SK-N-SH (cell line): ENCODE data around the gene OR52E1. TPM values are rescaled to one million over a fixed set of nuclear protein-coding genes. Genes with fewer than 3 reads are reported as not detected.

Experiments used
- CTCF ChIA-PET: fragments of 300-600, 350-600 bp; formaldehyde crosslinking; extraction: SDS; loops from one replicate; lab custom pipeline; 2021; lab: Yijun Ruan, JAX
- POLR2A ChIA-PET: fragments of 350-600 bp; sonication (Branson Sonifier 250); formaldehyde crosslinking; extraction: SDS; loops from one replicate; lab custom pipeline; 2020; ENCODE audit warnings: antibody characterized with exemption, inconsistent platforms; lab: Yijun Ruan, JAX
- DNase-seq: peaks from one replicate; pipeline ENCODE4 v3.0.0; 2012
- H2AFZ ChIP-seq: fragments of 200-600 bp; sonication (generic); 2 replicates; pipeline ENCODE4 v1.8.1; 2016; ENCODE audit warnings: antibody characterized with exemption, mild to moderate bottlenecking, low read depth
- H3F3A ChIP-seq: fragments of 200-600 bp; sonication (generic); replicated peaks from 2 replicates; pipeline ENCODE3; 2016; ENCODE audit warnings: antibody characterized with exemption, mild to moderate bottlenecking; ENCODE audit not compliant: insufficient read depth
- H3K27ac ChIP-seq, 2 experiments: fragments of 200-500 bp in 1 of 2; fragments of 200-600 bp in 1 of 2; sonication (Bioruptor generic) in 1 of 2; sonication (generic), shearing (Covaris generic) in 1 of 2; 2 replicates each; pipeline versions ENCODE4 v1.5.1 to v1.6.1; 2014 to 2016; ENCODE audit warnings: low read depth in 2 of 2, inconsistent platforms in 1 of 2, low read length in 1 of 2, mild to moderate bottlenecking in 1 of 2, mixed read lengths in 1 of 2
- H3K27me3 ChIP-seq: fragments of 200-600 bp; sonication (generic), shearing (Covaris generic); 2 replicates; pipeline ENCODE4 v1.6.1; 2016; ENCODE audit warnings: mixed run types; ENCODE audit not compliant: insufficient read depth
- H3K36me3 ChIP-seq, 2 experiments: fragments of 200-500 bp in 1 of 2; fragments of 200-600 bp in 1 of 2; sonication (Bioruptor generic) in 1 of 2; sonication (generic) in 1 of 2; replicated peaks in 1 of 2; 2 replicates each; pipeline versions ENCODE3 to v1.5.1; 2014 to 2016; ENCODE audit warnings: low read length in 1 of 2, mild to moderate bottlenecking in 1 of 2; ENCODE audit not compliant: insufficient read depth in 2 of 2, control insufficient read depth in 1 of 2
- H3K4me1 ChIP-seq, 2 experiments: fragments of 200-500 bp in 1 of 2; fragments of 200-600 bp in 1 of 2; sonication (Bioruptor generic) in 1 of 2; sonication (generic), shearing (Covaris generic) in 1 of 2; 2 replicates each; pipeline versions ENCODE4 v1.5.1 to v1.6.1; 2014 to 2016; ENCODE audit warnings: low read depth in 1 of 2, low read length in 1 of 2, mixed run types in 1 of 2; ENCODE audit not compliant: insufficient read depth in 2 of 2, control insufficient read depth in 1 of 2
- H3K4me2 ChIP-seq: fragments of 200-600 bp; sonication (generic), shearing (Covaris generic); 2 replicates; pipeline ENCODE4 v1.6.1; 2017; ENCODE audit warnings: mixed run types
- H3K4me3 ChIP-seq, 2 experiments: fragments of 200-500 bp in 1 of 2; fragments of 200-600 bp in 1 of 2; sonication (Bioruptor generic) in 1 of 2; sonication (generic), shearing (Covaris generic) in 1 of 2; 2 replicates each; pipeline versions ENCODE4 v1.5.1 to v1.8.1; 2014 to 2016; ENCODE audit warnings: low read depth in 2 of 2, inconsistent platforms in 1 of 2, low read length in 1 of 2, mild to moderate bottlenecking in 1 of 2, mixed read lengths in 1 of 2, moderate library complexity in 1 of 2
- H3K79me2 ChIP-seq: fragments of 200-600 bp; sonication (generic); 2 replicates; pipeline ENCODE4 v1.8.1; 2017; ENCODE audit warnings: mild to moderate bottlenecking; ENCODE audit not compliant: insufficient read depth
- H3K9ac ChIP-seq: fragments of 200-600 bp; sonication (generic); 2 replicates; pipeline ENCODE4 v1.6.1; 2017; ENCODE audit warnings: mixed run types
- H3K9me2 ChIP-seq: fragments of 200-600 bp; sonication (generic); 2 replicates; pipeline ENCODE4 v1.6.1; 2017; ENCODE audit warnings: mixed run types
- H3K9me3 ChIP-seq: fragments of 200-600 bp; sonication (generic); 2 replicates; pipeline ENCODE4 v1.6.1; 2017; ENCODE audit warnings: mixed run types, mild to moderate bottlenecking, moderate library complexity
- H4K20me1 ChIP-seq: fragments of 200-600 bp; sonication (generic); 2 replicates; pipeline ENCODE4 v1.6.1; 2017; ENCODE audit warnings: mild to moderate bottlenecking, mixed run types; ENCODE audit not compliant: insufficient read depth
- ELF1 ChIP-seq: IDR thresholded peaks from 2 replicates; pipeline ENCODE4 v1.4.0; 2012
- FOSL2 ChIP-seq: IDR thresholded peaks from 2 replicates; pipeline ENCODE4 v1.4.0; 2012; ENCODE audit warnings: low read depth, mild to moderate bottlenecking, moderate library complexity, borderline replicate concordance
- FOXJ3 ChIP-seq: sonication (generic); formaldehyde crosslinking; IDR thresholded peaks from 2 replicates; pipeline ENCODE4 v1.5.1; 2020; ENCODE audit warnings: mild to moderate bottlenecking, missing genetic modification reagents
- FOXM1 ChIP-seq: IDR thresholded peaks from 2 replicates; pipeline ENCODE4 v1.4.0; 2012; ENCODE audit warnings: low read depth, mild to moderate bottlenecking
- GATA2 ChIP-seq: sonication (generic); formaldehyde crosslinking; IDR thresholded peaks from 2 replicates; pipeline ENCODE4 v1.5.0; 2020; ENCODE audit warnings: mild to moderate bottlenecking, missing genetic modification reagents
- JUND ChIP-seq: IDR thresholded peaks from 2 replicates; pipeline ENCODE4 v1.4.0; 2012
- MAX ChIP-seq: IDR thresholded peaks from 2 replicates; pipeline ENCODE4 v1.4.0; 2012; ENCODE audit warnings: low read depth
- MEF2A ChIP-seq: IDR thresholded peaks from 2 replicates; pipeline ENCODE4 v1.4.0; 2012; ENCODE audit warnings: low read depth, borderline replicate concordance
- MXI1 ChIP-seq: IDR thresholded peaks from 2 replicates; pipeline ENCODE4 v1.6.1; 2012; ENCODE audit warnings: mild to moderate bottlenecking, low read depth, low read length, improper control_type of control experiment
- NRF1 ChIP-seq: IDR thresholded peaks from 2 replicates; pipeline ENCODE4 v1.6.1; 2012; ENCODE audit warnings: low read depth, mild to moderate bottlenecking, low read length
- PBX3 ChIP-seq: IDR thresholded peaks from 2 replicates; pipeline ENCODE4; 2012
- RAD21 ChIP-seq: IDR thresholded peaks from 2 replicates; pipeline ENCODE4 v1.6.1; 2012; ENCODE audit warnings: mild to moderate bottlenecking, low read length
- REST ChIP-seq: IDR thresholded peaks from 2 replicates; pipeline ENCODE4 v1.6.1; 2012; ENCODE audit warnings: mild to moderate bottlenecking, low read depth, low read length, moderate library complexity
- RXRA ChIP-seq: IDR thresholded peaks from 2 replicates; pipeline ENCODE4 v1.4.0; 2012; ENCODE audit warnings: low read depth, mild to moderate bottlenecking, borderline replicate concordance
- TCF12 ChIP-seq: IDR thresholded peaks from 2 replicates; pipeline ENCODE4 v1.4.0; 2012
- TEAD4 ChIP-seq: IDR thresholded peaks from 2 replicates; pipeline ENCODE4 v1.4.0; 2012; ENCODE audit warnings: mild to moderate bottlenecking, borderline replicate concordance; ENCODE audit not compliant: insufficient read depth
- USF2 ChIP-seq: fragments of 150-350 bp; IDR thresholded peaks from 2 replicates; pipeline ENCODE4 v1.6.1; 2017; ENCODE audit warnings: antibody characterized with exemption, low read length, low read depth, borderline replicate concordance
- YY1 ChIP-seq: IDR thresholded peaks from 2 replicates; pipeline ENCODE4 v1.4.0; 2012; ENCODE audit warnings: low read depth, mild to moderate bottlenecking
- ZBTB33 ChIP-seq: IDR thresholded peaks from 2 replicates; pipeline ENCODE4 v1.4.0; 2012; ENCODE audit warnings: low read depth, borderline replicate concordance
- WGBS: methylation state at CpG from one replicate; pipeline ENCODE4 v1.1.6; 2017; ENCODE audit warnings: low lambda C conversion rate; 5-methylcytosine and 5-hydroxymethylcytosine counted together
- polyA plus RNA-seq, 3 experiments: library from polyadenylated mRNA; depleted of rRNA; stranded (reverse); fragments of >200 nt; gene quantifications; 2 replicates each; pipeline ENCODE4 v1.2.3, GENCODE V29; 2012

The OR52E1 gene
- polyA plus RNA-seq, 1 of the 3 experiments (the other 2 are of a cell fraction) = not detected

- H3K9me2 ChIP-seq = no peaks in the 10 kb centered on the region
- H3K9me3 ChIP-seq = no peaks in the 10 kb centered on the region
- H3K36me3 ChIP-seq = no peaks in the 10 kb centered on the region
- ChIA-PET CTCF (no interaction called here), POLR2A (no interaction called here)
- H4K20me1 ChIP-seq = no peaks in the 10 kb centered on the region
- no peaks in the 10 kb centered on the region for H3K4me1 ChIP-seq
- H3K79me2 ChIP-seq = no peaks in the 10 kb centered on the region
- TF ChIP-seq YY1 (no peak), MEF2A (no peak), ELF1 (no peak), FOXM1 (no peak), TEAD4 (no peak), MAX (no peak), TCF12 (no peak)
- no peaks in the 10 kb centered on the region for H3F3A ChIP-seq
- no peak overlapping the region for H3K9ac ChIP-seq
- 3% methylated on average over 8 of the region's 8 CpGs for WGBS
- H3K4me2 ChIP-seq = no peak overlapping the region
- no peak overlapping the region for H3K4me3 ChIP-seq
- H3K27me3 ChIP-seq = no peaks in the 10 kb centered on the region
- no peak overlapping the region for H3K27ac ChIP-seq
- H2AFZ ChIP-seq = no peak overlapping the region
- no peak for DNase-seq
These were observed 23.6 kb downstream of the OR52E1 start for GRCh38 chr11:5092821-5093585.

GRCh38 chr11:5096011-5096410 lies 26.6 kb downstream of the OR52E1 start:
- Histone ChIP-seq H3K4me3 (no peak overlapping the region), H3K27ac (no peak overlapping the region), H3K79me2 (no peaks in the 10 kb centered on the region), H3K27me3 (no peaks in the 10 kb centered on the region), H3F3A (no peaks in the 10 kb centered on the region), H3K4me2 (no peak overlapping the region), H3K4me1 (no peaks in the 10 kb centered on the region), H2AFZ (no peak overlapping the region), H3K9me2 (no peaks in the 10 kb centered on the region), H4K20me1 (no peaks in the 10 kb centered on the region), H3K9ac (no peak overlapping the region), H3K9me3 (no peaks in the 10 kb centered on the region), H3K36me3 (no peaks in the 10 kb centered on the region)
- TF ChIP-seq RAD21 (no peak), TEAD4 (no peak), PBX3 (no peak), NRF1 (no peak), ZBTB33 (no peak), RXRA (no peak), FOSL2 (no peak), JUND (no peak), GATA2 (no peak), USF2 (no peak), FOXJ3 (no peak), REST (no peak), FOXM1 (no peak), TCF12 (no peak), MXI1 (no peak), MAX (no peak)
- ChIA-PET POLR2A (no interaction called here), CTCF (no interaction called here)
- DNase-seq = no peak
- WGBS = 2% methylated on average over 2 of the region's 2 CpGs
